Testis (tissue), 3 donors: ENCODE results near the gene PIK3CD. TPM values are rescaled to one million over a fixed set of nuclear protein-coding genes. Genes with fewer than 3 reads are reported as not detected.
"Not testable (repeated sequence)": the region's sequence is repeated elsewhere in the genome, so short reads cannot be mapped to it uniquely, and the experiment has no call there.

ENCODE experiments used
- DNase-seq: peaks from one replicate; pipeline ENCODE4 v3.0.0-alpha.2; 2019
- H3K27ac ChIP-seq, 2 donors: fragments of 200-600 bp; sonication (generic); one replicate each; pipeline ENCODE4 v1.5.1; 2019
- H3K27me3 ChIP-seq: fragments of 200-600 bp; sonication (generic); one replicate; pipeline ENCODE4 v1.5.1; 2019
- H3K36me3 ChIP-seq: fragments of 200-600 bp; sonication (generic); one replicate; pipeline ENCODE4 v1.5.1; 2017; ENCODE audit warnings: low read depth; ENCODE audit errors: missing control alignments
- H3K4me1 ChIP-seq: fragments of 200-600 bp; sonication (generic); one replicate; pipeline ENCODE4 v1.5.1; 2019
- H3K4me3 ChIP-seq, 2 donors: fragments of 200-600 bp; sonication (generic); one replicate each; pipeline ENCODE4 v1.5.1; 2017 to 2019
- H3K9me3 ChIP-seq: fragments of 200-600 bp; sonication (generic); one replicate; pipeline ENCODE4 v1.5.1; 2017
- CTCF ChIP-seq, 3 experiments: fragments of 450-650 bp in 2 of 3; fragments of 200-600 bp in 1 of 3; sonication (generic) in 1 of 3; IDR thresholded peaks; one replicate each; pipeline ENCODE4 v1.5.1; 2016 to 2019; ENCODE audit warnings: antibody characterized with exemption in 3 of 3, mild to moderate bottlenecking in 2 of 3, moderate library complexity in 1 of 3
- POLR2A ChIP-seq: fragments of 450-650 bp; IDR thresholded peaks from one replicate; pipeline ENCODE4 v1.6.1; 2017; ENCODE audit warnings: antibody characterized with exemption, mild to moderate bottlenecking, moderate library complexity
- WGBS, 2 donors: methylation state at CpG; one replicate each; pipeline ENCODE4 v1.1.5; 2018; 5-methylcytosine and 5-hydroxymethylcytosine counted together
- intact Hi-C: fragments of 100-400 bp; cut with DNase I; formaldehyde crosslinking; loops from one replicate; pipeline ENCODE4 v1.15.1; 2023; ENCODE audit warnings: low total_unique reads
- polyA plus RNA-seq: library from polyadenylated mRNA; stranded (reverse); fragments of 350-450 nt; fragmentation: Illumina TruSeq; extraction: RNeasy Lipid Tissue Mini Kit (QIAGEN cat#74804); gene quantifications from one replicate; pipeline ENCODE4 v1.2.3, GENCODE V29; 2014; ENCODE audit warnings: low read depth, low replicate concordance; ENCODE audit not compliant: insufficient read depth
- total RNA-seq, 2 donors: library from RNA; depleted of rRNA; stranded (reverse); fragments of >200 nt; gene quantifications; one replicate each; pipeline ENCODE4 v1.2.3, GENCODE V29; 2016

The PIK3CD gene
- total and polyA plus RNA-seq, 3 donors from 2014 or later, result 11.7 to 17.2 (median 12.4) TPM

- no peak for DNase-seq
- TF ChIP-seq POLR2A (no peak), CTCF (IDR thresholded peaks at IDR 0.05) (no peak)
- intact Hi-C loops, result no loop called here
- Histone ChIP-seq H3K9me3 (no peaks in the 10 kb centered on the region), H3K27ac (no peak overlapping the region), H3K4me1 (no peaks in the 10 kb centered on the region), H3K36me3 (no peaks in the 10 kb centered on the region), H3K27me3 (no peaks in the 10 kb centered on the region), H3K4me3 (no peak overlapping the region)
- WGBS, 2 donors, result 64 to 65% methylated on average over 2 of the region's 2 CpGs
Measured at GRCh38 chr1:9668080-9668479, 16.5 kb downstream of the PIK3CD start.

- TF ChIP-seq POLR2A (no peak), CTCF (IDR thresholded peaks at IDR 0.05) (no peak)
- H3K36me3 ChIP-seq, result no peaks in the 10 kb centered on the region
- no peak for DNase-seq
- H3K27ac ChIP-seq, result no peak overlapping the region
- H3K27me3 ChIP-seq, result no peaks in the 10 kb centered on the region
- no peaks in the 10 kb centered on the region for H3K9me3 ChIP-seq
- H3K4me1 ChIP-seq, result no peaks in the 10 kb centered on the region
- 79 to 91% methylated on average over 2 of the region's 2 CpGs for whole genome bisulfite sequencing, 2 donors
- H3K4me3 ChIP-seq, result no peak overlapping the region
- intact Hi-C loops, result no loop called here
Measured at GRCh38 chr1:9670085-9670484, 18.6 kb downstream of the PIK3CD start.

GRCh38 chr1:9671377-9672140, 20.0 kb downstream of the PIK3CD start:
- no peaks in the 10 kb centered on the region for H3K36me3 ChIP-seq
- H3K9me3 ChIP-seq, result no peaks in the 10 kb centered on the region
- no peaks in the 10 kb centered on the region for H3K27me3 ChIP-seq
- H3K4me1 ChIP-seq, result no peaks in the 10 kb centered on the region
- no peak overlapping the region for H3K27ac ChIP-seq
- TF ChIP-seq CTCF (IDR thresholded peaks at IDR 0.05), result no peak
- TF ChIP-seq POLR2A, result no peak
- H3K4me3 ChIP-seq, result no peak overlapping the region
- 92 to 98% methylated on average over 5 to 8 of the region's 8 CpGs for WGBS, 2 donors
- intact Hi-C loops, result no loop called here
- no peak for DNase-seq

GRCh38 chr1:9672444-9672843, 20.9 kb downstream of the PIK3CD start:
- H3K4me1 ChIP-seq, result no peaks in the 10 kb centered on the region
- H3K27ac ChIP-seq, result no peak overlapping the region
- no peak for DNase-seq
- no peaks in the 10 kb centered on the region for H3K27me3 ChIP-seq
- intact Hi-C loops, result no loop called here
- no peaks in the 10 kb centered on the region for H3K9me3 ChIP-seq
- TF ChIP-seq POLR2A, result no peak
- TF ChIP-seq CTCF (IDR thresholded peaks at IDR 0.05), result no peak
- 91% methylated on average over 5 of the region's 5 CpGs for WGBS, 2 donors
- no peaks in the 10 kb centered on the region for H3K36me3 ChIP-seq
- no peak overlapping the region for H3K4me3 ChIP-seq

- Histone ChIP-seq H3K4me3 (no peak overlapping the region), H3K27me3 (no peaks in the 10 kb centered on the region)
- TF ChIP-seq CTCF (IDR thresholded peaks at IDR 0.05) (no peak), POLR2A (no peak)
Measured at GRCh38 chr1:9675393-9675792, 23.9 kb downstream of the PIK3CD start.

GRCh38 chr1:9676128-9676527, 24.6 kb downstream of the PIK3CD start:
- WGBS, 2 donors, result 79 to 98% methylated on average over 5 to 7 of the region's 7 CpGs
- H3K9me3 ChIP-seq, H3K27ac ChIP-seq, H3K36me3 ChIP-seq, intact Hi-C loops, H3K4me1 ChIP-seq, H3K27me3 ChIP-seq, H3K4me3 ChIP-seq, DNase-seq: not testable (repeated sequence)

More at GRCh38 chr1:9675393-9675792, 23.9 kb downstream of the PIK3CD start:
- H3K4me1 ChIP-seq, result no peaks in the 10 kb centered on the region
- WGBS, 2 donors, result 77 to 85% methylated on average over 3 of the region's 3 CpGs
- no peaks in the 10 kb centered on the region for H3K9me3 ChIP-seq
- H3K27ac ChIP-seq, result no peak overlapping the region
- intact Hi-C loops, result no loop called here
- H3K36me3 ChIP-seq, result no peaks in the 10 kb centered on the region
- no peak for DNase-seq
